Omental fat pad (tissue), 4 donors: ENCODE results near the gene CPE. TPM values are rescaled to one million over a fixed set of nuclear protein-coding genes. Genes with fewer than 3 reads are reported as not detected.

Experiments used
- ATAC-seq: fragments of 150-250 bp; one replicate; pipeline ENCODE4 v1.9.1; 2016; ENCODE audit warnings: mild to moderate bottlenecking, moderate library complexity; ENCODE audit not compliant: low FRiP score
- DNase-seq: peaks from one replicate; pipeline ENCODE4 v3.0.0-alpha.2; 2019; ENCODE audit warnings: low spot score
- total RNA-seq, 4 donors: library from RNA; depleted of rRNA; stranded (reverse); fragments of >200 nt; gene quantifications; one replicate each; pipeline ENCODE4 v1.1.0, GENCODE V29; 2016
- TF ChIP-seq, protein P1 (sequence below), 3 donors: fragments of 450-650 bp; IDR thresholded peaks; one replicate each; pipeline ENCODE4 v1.5.1; 2016 to 2017; ENCODE audit warnings: antibody characterized with exemption in 3 of 3, mild to moderate bottlenecking in 3 of 3, moderate library complexity in 2 of 3

CPE gene
- total RNA-seq, 4 donors from 2014 or later: 102 to 224 (median 135) TPM

DNA sequence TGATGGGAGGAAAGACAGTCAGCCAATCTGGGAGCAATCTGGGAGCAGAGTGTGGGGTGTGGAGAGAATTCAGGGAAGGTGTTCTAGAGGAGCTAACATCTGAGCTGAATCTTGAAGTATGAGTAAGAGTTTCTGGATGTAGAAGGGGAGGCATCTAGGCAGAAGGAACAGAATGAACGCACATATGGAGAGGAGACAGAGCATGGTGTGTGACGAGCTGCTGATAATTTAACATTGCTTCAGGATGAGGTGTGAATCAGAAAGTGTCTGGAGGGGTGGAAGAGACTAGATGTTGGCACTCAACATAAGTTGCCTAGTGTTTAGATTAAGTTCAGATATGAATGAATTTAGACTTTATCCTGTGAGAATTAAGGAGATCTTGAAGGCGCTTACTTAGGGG lies 58.9 kb downstream of the CPE start:
- ATAC-seq (no peak), DNase-seq (no peak)
- TF ChIP-seq, protein P1, sequence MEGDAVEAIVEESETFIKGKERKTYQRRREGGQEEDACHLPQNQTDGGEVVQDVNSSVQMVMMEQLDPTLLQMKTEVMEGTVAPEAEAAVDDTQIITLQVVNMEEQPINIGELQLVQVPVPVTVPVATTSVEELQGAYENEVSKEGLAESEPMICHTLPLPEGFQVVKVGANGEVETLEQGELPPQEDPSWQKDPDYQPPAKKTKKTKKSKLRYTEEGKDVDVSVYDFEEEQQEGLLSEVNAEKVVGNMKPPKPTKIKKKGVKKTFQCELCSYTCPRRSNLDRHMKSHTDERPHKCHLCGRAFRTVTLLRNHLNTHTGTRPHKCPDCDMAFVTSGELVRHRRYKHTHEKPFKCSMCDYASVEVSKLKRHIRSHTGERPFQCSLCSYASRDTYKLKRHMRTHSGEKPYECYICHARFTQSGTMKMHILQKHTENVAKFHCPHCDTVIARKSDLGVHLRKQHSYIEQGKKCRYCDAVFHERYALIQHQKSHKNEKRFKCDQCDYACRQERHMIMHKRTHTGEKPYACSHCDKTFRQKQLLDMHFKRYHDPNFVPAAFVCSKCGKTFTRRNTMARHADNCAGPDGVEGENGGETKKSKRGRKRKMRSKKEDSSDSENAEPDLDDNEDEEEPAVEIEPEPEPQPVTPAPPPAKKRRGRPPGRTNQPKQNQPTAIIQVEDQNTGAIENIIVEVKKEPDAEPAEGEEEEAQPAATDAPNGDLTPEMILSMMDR (IDR thresholded peaks at IDR 0.05): no peak

GRCh38 chr4:165439344-165439743 lies 60.5 kb downstream of the CPE start:
- TF ChIP-seq, protein P1 (IDR thresholded peaks at IDR 0.05): no peak
- no peak for ATAC-seq
- no peak for DNase-seq

GRCh38 chr4:165439981-165440380 lies 61.2 kb downstream of the CPE start:
- TF ChIP-seq, protein P1 (IDR thresholded peaks at IDR 0.05): no peak
- no peak for ATAC-seq
- no peak for DNase-seq

GRCh38 chr4:165440415-165441158 lies 61.8 kb downstream of the CPE start:
- peak; percentile 53 for ATAC-seq
- TF ChIP-seq, protein P1 (IDR thresholded peaks at IDR 0.05): no peak
- no peak for DNase-seq

DNA sequence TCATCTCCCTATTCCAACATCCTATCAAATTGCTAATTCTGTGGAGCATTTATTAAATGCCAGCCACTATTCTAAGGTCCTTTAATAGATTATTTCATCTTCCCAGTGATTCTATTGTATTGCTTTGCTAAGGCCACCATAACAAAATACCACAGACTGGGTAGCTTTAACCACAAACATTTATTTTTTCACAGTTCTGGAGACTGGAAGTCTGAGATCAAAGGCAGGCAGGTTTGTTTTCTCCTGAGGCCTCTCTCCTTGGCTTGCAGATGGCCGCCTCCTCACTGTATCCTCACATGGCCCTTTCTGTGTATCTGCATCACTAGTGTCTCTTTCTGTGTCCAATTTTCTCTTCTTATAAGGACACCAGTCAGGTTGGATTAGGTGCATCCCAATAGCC lies 64.5 kb downstream of the CPE start:
- TF ChIP-seq, protein P1 (IDR thresholded peaks at IDR 0.05): no peak
- DNase-seq: no peak
- ATAC-seq: no peak

GRCh38 chr4:165448700-165449099 lies 69.9 kb downstream of the CPE start:
- ATAC-seq (no peak), DNase-seq (no peak)
- TF ChIP-seq, protein P1 (IDR thresholded peaks at IDR 0.05): no peak

DNA sequence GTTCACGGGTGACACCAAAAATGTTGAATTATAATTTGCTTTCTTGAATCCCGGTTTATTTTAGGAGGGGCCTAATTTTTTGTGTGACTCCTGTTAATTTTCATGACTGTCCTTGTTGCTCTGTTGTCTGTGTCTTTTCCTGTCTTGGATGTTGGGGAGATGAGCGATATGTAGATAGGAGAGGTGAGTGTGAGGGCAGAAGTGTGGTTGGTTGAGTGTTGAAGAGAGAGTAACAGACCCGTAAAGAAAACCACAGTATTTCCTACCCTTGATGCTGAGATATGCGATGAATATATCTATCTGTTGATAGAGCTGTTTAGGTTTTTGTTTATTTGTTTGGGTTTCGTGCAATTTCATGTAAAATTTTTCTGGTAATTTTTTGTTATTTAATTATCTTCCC lies 70.5 kb downstream of the CPE start:
- ATAC-seq: no peak
- DNase-seq: no peak
- TF ChIP-seq, protein P1 (IDR thresholded peaks at IDR 0.05): no peak
